GM12878 (cell line): ENCODE measurements around the gene UTP25. TPM values are rescaled to one million over a fixed set of nuclear protein-coding genes. Genes with fewer than 3 reads are reported as not detected.

Experiments used
- ATAC-seq: fragments of 200-7000 bp; cut with Tn5 transposase; 3 replicates; pipeline ENCODE4 v1.9.1; 2020; ENCODE audit warnings: mild to moderate bottlenecking, moderate library complexity
- BruUV-seq: library from RNA; stranded (reverse); fragments of 400-500 nt; replicated peaks from 2 replicates; lab custom pipeline; 2021; lab: Mats Ljungman, UMichigan
- CTCF ChIA-PET: fragments of 300-600 bp; sonication (Branson Sonifier 250); formaldehyde crosslinking; extraction: SDS; loops from one replicate; lab custom pipeline; 2021; ENCODE audit warnings: inconsistent platforms; lab: Yijun Ruan, JAX
- POLR2A ChIA-PET: fragments of 350-600 bp; formaldehyde crosslinking; extraction: SDS; loops from one replicate; lab custom pipeline; 2021; ENCODE audit warnings: inconsistent platforms; lab: Charles Lee
- RAD21 ChIA-PET: fragments of 300-600 bp; sonication (Branson Sonifier 250); formaldehyde crosslinking; loops from one replicate; lab custom pipeline; 2023; ENCODE audit warnings: antibody characterized with exemption; ENCODE audit not compliant: unreplicated experiment; lab: Charles Lee
- SMC1A ChIA-PET: fragments of 300-600 bp; sonication (Branson Sonifier 250); formaldehyde crosslinking; loops from one replicate; lab custom pipeline; 2023; ENCODE audit not compliant: unreplicated experiment, uncharacterized antibody; lab: Charles Lee
- DNase-seq: peaks from one replicate; pipeline ENCODE4 v3.0.0-alpha.2; 2011; ENCODE audit warnings: low read depth, low spot score
- FAIRE-seq: peaks from 3 replicates; lab custom pipeline; 2011; peaks lifted over from hg19 to GRCh38; lab: Jason Lieb, UNC
- H2AFZ ChIP-seq: 2 replicates; pipeline ENCODE4 v1.6.0; 2011; ENCODE audit warnings: low read depth, low read length, control low read depth; ENCODE audit not compliant: control insufficient read depth
- H3K27ac ChIP-seq: 2 replicates; pipeline ENCODE4 v1.5.1; 2011; ENCODE audit warnings: control low read depth; ENCODE audit not compliant: control insufficient read depth, insufficient read depth
- H3K27me3 ChIP-seq, 2 experiments: replicated peaks in 1 of 2; 2 replicates each; pipeline versions ENCODE4 v1.6.0 to v1.6.1; 2011; ENCODE audit warnings: low read length in 1 of 2; ENCODE audit not compliant: control insufficient read depth in 2 of 2, insufficient read depth in 2 of 2
- H3K36me3 ChIP-seq, 2 experiments: 2 replicates each; pipeline ENCODE4 v1.5.1; 2011; ENCODE audit warnings: low read length in 1 of 2; ENCODE audit not compliant: control insufficient read depth in 2 of 2, insufficient read depth in 2 of 2
- H3K4me1 ChIP-seq: 2 replicates; pipeline ENCODE4 v1.6.1; 2011; ENCODE audit warnings: mild to moderate bottlenecking, low read length, moderate library complexity, mixed read lengths; ENCODE audit not compliant: control insufficient read depth, insufficient read depth
- H3K4me2 ChIP-seq: 2 replicates; pipeline ENCODE4 v1.6.0; 2011; ENCODE audit warnings: control low read depth; ENCODE audit not compliant: control insufficient read depth, insufficient read depth
- H3K4me3 ChIP-seq: fragments of 200-600 bp; sonication (generic); 2 replicates; pipeline ENCODE4 v1.5.1; 2016
- H3K79me2 ChIP-seq: 2 replicates; pipeline ENCODE4 v1.6.0; 2011; ENCODE audit warnings: low read length; ENCODE audit not compliant: control insufficient read depth, insufficient read depth
- H3K9ac ChIP-seq: 2 replicates; pipeline ENCODE4 v1.8.0; 2011; ENCODE audit warnings: low read length, control low read depth, mixed read lengths; ENCODE audit not compliant: control insufficient read depth, insufficient read depth
- H3K9me3 ChIP-seq: replicated peaks from 3 replicates; pipeline ENCODE4 v1.5.1; 2011; ENCODE audit warnings: mild to moderate bottlenecking, low read length; ENCODE audit not compliant: control insufficient read depth, insufficient read depth
- H4K20me1 ChIP-seq: 2 replicates; pipeline ENCODE4 v1.6.0; 2011; ENCODE audit not compliant: control insufficient read depth, insufficient read depth
- BCL3 ChIP-seq: IDR thresholded peaks from 2 replicates; pipeline ENCODE4 v1.6.1; 2011; ENCODE audit warnings: borderline replicate concordance, low read depth, mild to moderate bottlenecking, moderate library complexity, low read length; ENCODE audit not compliant: insufficient read depth, poor library complexity, severe bottlenecking
- E2F4 ChIP-seq: IDR thresholded peaks from 2 replicates; pipeline ENCODE4 v1.6.1; 2012; ENCODE audit warnings: low read depth, low read length, improper control_type of control experiment
- HDAC6 ChIP-seq: fragments of 200-600 bp; sonication (generic); IDR thresholded peaks from one replicate; pipeline ENCODE4 v1.8.0; 2017; ENCODE audit warnings: antibody characterized with exemption; ENCODE audit not compliant: unreplicated experiment
- HDGF ChIP-seq: fragments of 450-650 bp; IDR thresholded peaks from 2 replicates; pipeline ENCODE4 v1.6.1; 2016; ENCODE audit warnings: antibody characterized with exemption
- NFYA ChIP-seq: IDR thresholded peaks from 2 replicates; pipeline ENCODE4 v1.6.1; 2011; ENCODE audit warnings: low read depth, mild to moderate bottlenecking, low read length, improper control_type of control experiment, borderline replicate concordance
- NKRF ChIP-seq: fragments of 450-650 bp; conservative IDR thresholded peaks from 2 replicates; pipeline ENCODE4 v1.6.1; 2017; ENCODE audit warnings: mild to moderate bottlenecking, moderate library complexity
- PAX5 ChIP-seq: IDR thresholded peaks from 2 replicates; pipeline ENCODE4 v1.6.1; 2011; ENCODE audit warnings: low read depth, low read length, borderline replicate concordance
- PBX3 ChIP-seq: IDR thresholded peaks from 2 replicates; pipeline ENCODE4 v1.6.1; 2011; ENCODE audit warnings: mild to moderate bottlenecking, low read depth, low read length, moderate library complexity; ENCODE audit not compliant: insufficient replicate concordance
- SREBF2 ChIP-seq: IDR thresholded peaks from 2 replicates; pipeline ENCODE4 v1.6.1; 2012; ENCODE audit warnings: mild to moderate bottlenecking, low read length
- ZNF384 ChIP-seq: IDR thresholded peaks from 2 replicates; pipeline ENCODE4 v1.6.1; 2012; ENCODE audit warnings: low read depth, mild to moderate bottlenecking, low read length, improper control_type of control experiment, borderline replicate concordance
- WGBS: methylation state at CpG from one replicate; pipeline ENCODE4 v1.1.6; 2016; ENCODE audit warnings: low lambda C conversion rate; ENCODE audit not compliant: insufficient replicate concordance, insufficient coverage; ENCODE audit errors: missing lambda C conversion rate; 5-methylcytosine and 5-hydroxymethylcytosine counted together
- in situ Hi-C: fragments of 300-500 bp; cut with MboI; formaldehyde crosslinking; loops from 9 replicates; pipeline ENCODE4 v1.14.3; 2018; ENCODE audit warnings: mixed read lengths
- intact Hi-C: fragments of 100-400 bp; cut with micrococcal nuclease; formaldehyde crosslinking; loops from one replicate; pipeline ENCODE4 v1.14.2; 2022; ENCODE audit not compliant: unreplicated experiment
- polyA plus RNA-seq, 11 experiments: library from polyadenylated mRNA; depleted of rRNA in 4 of 11; unstranded in 6 of 11; stranded (reverse) in 5 of 11; fragments of >200 nt; fragmentation: Nextera tagmentation in 4 of 11; fragmentation: Illumina TruSeq in 1 of 11; extraction: Ambion mirVana in 4 of 11; extraction: Trizol in 1 of 11; gene quantifications; 1 replicate in 1 of 11; 2 replicates in 10 of 11; pipeline versions ENCODE4 v1.2.1 to v1.2.3, GENCODE V29; 2011 to 2016; ENCODE audit warnings: inconsistent platforms in 2 of 11, missing spikeins in 2 of 11, low read depth in 1 of 11
- total RNA-seq, 4 experiments: library from RNA; depleted of rRNA in 3 of 4; stranded (reverse); fragments of >200 nt in 3 of 4; fragmentation: Illumina TruSeq in 1 of 4; extraction: Trizol in 1 of 4; gene quantifications; 2 replicates each; pipeline versions ENCODE4 v1.2.1 to v1.2.3, GENCODE V29; 2013 to 2021

Gene UTP25
- total and polyA plus RNA-seq, 10 of the 15 experiments (the other 5 are each of a cell fraction or from before 2014, with no cell fraction given), result 3.0 to 13.3 (median 8.5) TPM

- TF ChIP-seq NKRF (no peak), ZNF384 (no peak), PBX3 (no peak)
Measured at GRCh38 chr1:209871006-209871405, 43.2 kb downstream of the UTP25 start (continued).

- TF ChIP-seq HDGF, result no peak
- no peak for TF ChIP-seq HDAC6
- no peak for TF ChIP-seq E2F4
- TF ChIP-seq SREBF2, result no peak
- no peak for TF ChIP-seq NFYA
- no peak for TF ChIP-seq BCL3
- TF ChIP-seq PAX5, result no peak
- TF ChIP-seq, all 136 proteins: peak for 0
- Histone ChIP-seq H3K27ac (no peak overlapping the region), H3K36me3 (no peaks in the 10 kb centered on the region), H3K4me2 (no peak overlapping the region), H3K79me2 (no peaks in the 10 kb centered on the region), H3K4me3 (no peak overlapping the region), H3K27me3 (no peaks in the 10 kb centered on the region), H4K20me1 (no peaks in the 10 kb centered on the region), H3K9ac (no peak overlapping the region), H3K4me1 (no peaks in the 10 kb centered on the region), H2AFZ (no peak overlapping the region), H3K9me3 (no peaks in the 10 kb centered on the region)
- CTCF ChIA-PET, result interaction anchor here (2.9 kb wide), 1 partner anchor 11 kb away, joined by 11 read pairs; no protein-coding TSS in a partner anchor
- POLR2A ChIA-PET, result no interaction called here
- RAD21 ChIA-PET, result no interaction called here
- DNase-seq (no peak), FAIRE-seq (no peak), ATAC-seq (no peak)
- SMC1A ChIA-PET, result no interaction called here
- no TSS peak for BruUV-seq
- 0% methylated on average over 2 of the region's 2 CpGs for WGBS
- in situ Hi-C loops (no loop called here), intact Hi-C loops (no loop called here)
Measured at GRCh38 chr1:209871430-209871829, 43.7 kb downstream of the UTP25 start.
